ENCODE results near the gene PTPRO. TPM values are rescaled to one million over a fixed set of nuclear protein-coding genes. Genes with fewer than 3 reads are reported as not detected.

Gene PTPRO
- total RNA-seq, 1 donor = under 0.01 TPM

DNA sequence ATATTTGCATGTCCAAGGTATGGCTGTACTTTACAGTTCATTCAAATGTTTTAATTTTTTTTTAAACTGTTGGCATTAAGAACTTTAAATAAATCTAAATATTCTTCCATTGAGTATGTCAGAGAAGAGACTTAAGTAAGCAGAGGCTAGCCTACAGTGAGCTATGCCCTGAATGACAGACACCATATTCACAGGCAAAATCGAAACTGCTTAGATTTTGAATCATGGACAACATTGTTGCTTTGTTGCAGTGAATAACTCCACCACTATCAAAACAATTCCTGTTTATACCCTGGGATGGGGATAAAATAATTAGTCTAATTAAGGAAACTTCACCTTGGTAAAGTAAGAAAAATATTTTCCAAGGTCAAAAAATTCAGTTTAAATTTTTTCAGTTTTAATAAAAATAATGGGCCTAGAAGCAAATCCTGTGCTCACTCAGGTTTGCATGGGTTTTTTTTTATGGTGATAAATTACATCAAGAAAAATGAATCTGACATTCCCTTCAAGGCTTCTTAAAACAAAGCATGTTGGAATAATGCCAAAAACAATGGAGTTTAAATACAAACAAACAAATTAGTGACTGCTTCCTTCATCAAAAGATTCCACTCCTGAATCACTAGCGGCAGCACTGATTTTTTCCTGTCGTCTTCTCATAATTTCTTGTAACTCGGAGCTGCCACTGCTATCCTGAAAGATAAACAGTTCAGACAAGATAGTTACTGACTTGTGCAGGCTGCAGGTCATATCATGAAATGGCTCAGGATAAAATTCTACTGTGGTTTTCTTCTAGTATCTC lies 298.6 kb downstream of the PTPRO start:
- no peak for DNase-seq (ENCODE audit: insufficient read length, low spot score, missing footprints)
- no peaks in the 10 kb centered on the region for H4K20me1 ChIP-seq (ENCODE audit: insufficient read depth, low read length)
- H3K27me3 ChIP-seq (ENCODE audit: insufficient read depth, low read length) = no peaks in the 10 kb centered on the region
- H3K36me3 ChIP-seq (ENCODE audit: insufficient read depth, low read length) = peaks cover 84% of the 10 kb centered on the region
- peak overlapping the region; percentile 44 for H3K27ac ChIP-seq (ENCODE audit: low read depth, low read length)
- no peaks in the 10 kb centered on the region for H3K9me3 ChIP-seq (ENCODE audit: low read depth, low read length)
- no peak overlapping the region for H2AFZ ChIP-seq (ENCODE audit: low read length)
- TF ChIP-seq CTCF (IDR thresholded peaks at IDR 0.05; ENCODE audit: extremely low read depth, low read depth, low read length) = no peak
- peak overlapping the region; percentile 27 for H3K4me2 ChIP-seq (ENCODE audit: insufficient read depth, low read length)
- no peak overlapping the region for H3K4me3 ChIP-seq (ENCODE audit: insufficient read depth, low read length)
- H3K79me2 ChIP-seq (ENCODE audit: insufficient read depth, low read length) = peaks cover 22% of the 10 kb centered on the region
- H3K4me1 ChIP-seq (ENCODE audit: insufficient read depth, low read length) = peaks cover 3% of the 10 kb centered on the region

GRCh38 chr12:15625075-15625474 lies 302.8 kb downstream of the PTPRO start:
- Histone ChIP-seq H4K20me1 (ENCODE audit: insufficient read depth, low read length) (no peaks in the 10 kb centered on the region), H3K36me3 (ENCODE audit: insufficient read depth, low read length) (peaks cover 49% of the 10 kb centered on the region), H3K79me2 (ENCODE audit: insufficient read depth, low read length) (peaks cover 35% of the 10 kb centered on the region), H2AFZ (ENCODE audit: low read length) (no peak overlapping the region), H3K27me3 (ENCODE audit: insufficient read depth, low read length) (no peaks in the 10 kb centered on the region), H3K4me2 (ENCODE audit: insufficient read depth, low read length) (no peak overlapping the region), H3K27ac (ENCODE audit: low read depth, low read length) (peak overlapping the region; percentile 26), H3K9me3 (ENCODE audit: low read depth, low read length) (no peaks in the 10 kb centered on the region), H3K4me1 (ENCODE audit: insufficient read depth, low read length) (peaks cover 27% of the 10 kb centered on the region), H3K4me3 (ENCODE audit: insufficient read depth, low read length) (no peak overlapping the region)
- DNase-seq (ENCODE audit: insufficient read length, low spot score, missing footprints) = no peak
- no peak for TF ChIP-seq CTCF (IDR thresholded peaks at IDR 0.05; ENCODE audit: extremely low read depth, low read depth, low read length)

DNA sequence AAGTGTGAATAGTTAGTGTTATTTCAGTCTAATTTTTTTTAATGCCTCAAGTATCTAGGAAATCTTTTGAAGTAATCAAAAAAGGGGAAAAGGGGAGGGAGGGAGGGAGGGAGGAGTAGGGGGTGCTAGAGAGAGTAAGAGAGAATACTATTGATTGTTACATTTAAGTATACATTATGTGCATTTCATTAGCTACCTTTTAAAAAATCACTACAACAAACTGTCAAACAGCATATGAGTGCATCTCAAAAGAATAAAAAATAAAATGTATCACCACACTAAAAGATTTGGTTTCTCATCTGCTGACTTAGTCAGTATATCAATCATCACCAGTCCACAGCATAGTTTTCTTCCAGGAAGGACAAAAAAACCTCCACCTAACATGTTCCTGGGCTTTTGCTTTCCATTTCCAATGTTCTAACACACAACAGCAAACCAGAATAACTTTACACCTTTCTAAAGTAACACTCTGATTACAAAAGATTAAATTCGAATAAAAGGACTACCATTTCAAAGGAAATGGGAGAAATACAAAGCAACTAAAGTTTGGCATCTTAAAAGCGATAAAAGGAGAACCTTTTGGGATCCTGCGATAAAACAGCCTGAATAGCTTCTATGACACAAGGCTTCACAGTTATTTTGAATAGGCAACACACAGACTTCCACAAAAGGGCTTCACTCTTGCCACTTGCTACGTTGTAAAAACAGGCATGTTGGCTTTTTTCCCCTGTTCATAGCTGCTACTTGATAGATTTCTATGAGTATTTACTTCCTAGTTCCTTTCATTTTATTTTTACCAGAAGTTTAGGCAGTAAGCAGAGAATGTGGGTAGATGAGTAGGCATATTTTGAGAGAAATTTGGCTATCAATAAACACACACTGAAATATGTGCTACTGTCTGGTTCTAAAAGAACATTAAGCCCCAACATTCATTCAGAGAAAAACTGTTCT lies 306.0 kb downstream of the PTPRO start:
- no peaks in the 10 kb centered on the region for H4K20me1 ChIP-seq (ENCODE audit: insufficient read depth, low read length)
- peak overlapping the region; percentile 100 for H3K27ac ChIP-seq (ENCODE audit: low read depth, low read length)
- peaks cover 41% of the 10 kb centered on the region for H3K79me2 ChIP-seq (ENCODE audit: insufficient read depth, low read length)
- no peaks in the 10 kb centered on the region for H3K9me3 ChIP-seq (ENCODE audit: low read depth, low read length)
- peak; percentile 34 for DNase-seq (ENCODE audit: insufficient read length, low spot score, missing footprints)
- H2AFZ ChIP-seq (ENCODE audit: low read length) = no peak overlapping the region
- H3K4me3 ChIP-seq (ENCODE audit: insufficient read depth, low read length) = peak overlapping the region; percentile 3
- H3K36me3 ChIP-seq (ENCODE audit: insufficient read depth, low read length) = peaks cover 32% of the 10 kb centered on the region
- TF ChIP-seq CTCF (IDR thresholded peaks at IDR 0.05; ENCODE audit: extremely low read depth, low read depth, low read length) = no peak
- H3K27me3 ChIP-seq (ENCODE audit: insufficient read depth, low read length) = no peaks in the 10 kb centered on the region
- peak overlapping the region; percentile 76 for H3K4me2 ChIP-seq (ENCODE audit: insufficient read depth, low read length)
- peaks cover 49% of the 10 kb centered on the region for H3K4me1 ChIP-seq (ENCODE audit: insufficient read depth, low read length)

DNA sequence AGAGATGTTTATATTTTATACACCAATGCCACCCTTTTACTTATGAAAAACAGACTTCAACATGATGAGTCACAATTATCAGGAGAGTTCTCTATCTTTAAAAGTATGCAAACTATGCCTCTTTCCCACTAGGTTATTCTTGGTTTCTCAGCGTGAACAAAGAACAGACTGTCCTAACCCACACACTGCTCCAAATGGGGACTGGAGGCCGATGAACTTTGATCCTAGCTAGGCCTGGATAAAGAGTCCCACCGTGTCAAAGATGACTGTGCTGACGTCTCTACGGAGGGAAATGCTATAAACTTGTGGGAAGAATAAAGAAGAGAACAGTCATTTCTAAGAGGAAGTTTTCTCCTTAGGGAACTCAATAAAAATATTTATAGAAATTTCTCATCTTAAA lies 306.8 kb downstream of the PTPRO start:
- peaks cover 27% of the 10 kb centered on the region for H3K36me3 ChIP-seq (ENCODE audit: insufficient read depth, low read length)
- peak; percentile 22 for DNase-seq (ENCODE audit: insufficient read length, low spot score, missing footprints)
- TF ChIP-seq CTCF (IDR thresholded peaks at IDR 0.05; ENCODE audit: extremely low read depth, low read depth, low read length) = no peak
- H3K27me3 ChIP-seq (ENCODE audit: insufficient read depth, low read length) = no peaks in the 10 kb centered on the region
- H3K4me3 ChIP-seq (ENCODE audit: insufficient read depth, low read length) = no peak overlapping the region
- H4K20me1 ChIP-seq (ENCODE audit: insufficient read depth, low read length) = no peaks in the 10 kb centered on the region
- H3K9me3 ChIP-seq (ENCODE audit: low read depth, low read length) = no peaks in the 10 kb centered on the region
- peaks cover 58% of the 10 kb centered on the region for H3K4me1 ChIP-seq (ENCODE audit: insufficient read depth, low read length)
- peak overlapping the region; percentile 76 for H3K4me2 ChIP-seq (ENCODE audit: insufficient read depth, low read length)
- H2AFZ ChIP-seq (ENCODE audit: low read length) = no peak overlapping the region
- peak overlapping the region; percentile 100 for H3K27ac ChIP-seq (ENCODE audit: low read depth, low read length)
- peaks cover 47% of the 10 kb centered on the region for H3K79me2 ChIP-seq (ENCODE audit: insufficient read depth, low read length)
